Erythroblast (primary cell): Measurements from ENCODE around the gene GRPEL2.

Source experiments
- GATA1 ChIP-seq: IDR thresholded peaks from 2 replicates; pipeline ENCODE4 v1.6.1; 2011; ENCODE audit warnings: low read depth, mild to moderate bottlenecking, control low read depth, low read length, moderate library complexity
- POLR2A ChIP-seq: IDR thresholded peaks from 2 replicates; pipeline ENCODE4 v1.6.1; 2011; ENCODE audit warnings: mild to moderate bottlenecking, low read length

GRCh38 chr5:149317281-149318048 is 27.8 kb upstream of the GRPEL2 start:
- no peak for TF ChIP-seq POLR2A
- no peak for TF ChIP-seq GATA1
